ENCODE results near the gene C1QL1.

DNA sequence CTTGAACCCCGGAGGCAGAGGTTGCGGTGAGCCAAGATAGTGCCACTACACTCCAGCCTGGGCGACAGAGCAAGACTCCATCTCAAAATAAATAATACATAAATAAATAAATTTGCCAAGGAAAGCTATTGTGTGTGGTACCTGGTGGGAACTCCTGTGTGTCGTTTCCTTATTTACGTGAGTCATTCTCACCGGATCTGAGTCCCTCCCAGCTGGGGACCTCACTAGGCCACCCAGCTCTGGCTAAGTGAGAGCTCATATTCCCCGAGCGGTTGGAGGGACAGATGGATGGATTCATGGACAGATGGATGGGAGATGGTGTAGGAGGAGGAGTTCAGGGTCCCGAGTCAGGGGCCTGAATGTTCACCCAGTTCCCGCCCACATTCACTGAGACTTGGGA is 22.9 kb upstream of the C1QL1 start:
- TF ChIP-seq, protein P1, sequence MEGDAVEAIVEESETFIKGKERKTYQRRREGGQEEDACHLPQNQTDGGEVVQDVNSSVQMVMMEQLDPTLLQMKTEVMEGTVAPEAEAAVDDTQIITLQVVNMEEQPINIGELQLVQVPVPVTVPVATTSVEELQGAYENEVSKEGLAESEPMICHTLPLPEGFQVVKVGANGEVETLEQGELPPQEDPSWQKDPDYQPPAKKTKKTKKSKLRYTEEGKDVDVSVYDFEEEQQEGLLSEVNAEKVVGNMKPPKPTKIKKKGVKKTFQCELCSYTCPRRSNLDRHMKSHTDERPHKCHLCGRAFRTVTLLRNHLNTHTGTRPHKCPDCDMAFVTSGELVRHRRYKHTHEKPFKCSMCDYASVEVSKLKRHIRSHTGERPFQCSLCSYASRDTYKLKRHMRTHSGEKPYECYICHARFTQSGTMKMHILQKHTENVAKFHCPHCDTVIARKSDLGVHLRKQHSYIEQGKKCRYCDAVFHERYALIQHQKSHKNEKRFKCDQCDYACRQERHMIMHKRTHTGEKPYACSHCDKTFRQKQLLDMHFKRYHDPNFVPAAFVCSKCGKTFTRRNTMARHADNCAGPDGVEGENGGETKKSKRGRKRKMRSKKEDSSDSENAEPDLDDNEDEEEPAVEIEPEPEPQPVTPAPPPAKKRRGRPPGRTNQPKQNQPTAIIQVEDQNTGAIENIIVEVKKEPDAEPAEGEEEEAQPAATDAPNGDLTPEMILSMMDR (IDR thresholded peaks at IDR 0.05; ENCODE audit: low read depth, low read length, poor library complexity, severe bottlenecking) = no peak
- no peak for TF ChIP-seq EZH2phosphoT487 (IDR thresholded peaks at IDR 0.05; ENCODE audit: borderline replicate concordance, low read length)

All from DOHH2 (cell line).